GM18867 (cell line): Measurements from ENCODE around the gene NCK1.
"Not testable (repeated sequence)": the region's sequence is repeated elsewhere in the genome, so short reads cannot be mapped to it uniquely, and the experiment has no call there.

Experiments used
- ATAC-seq: cut with Tn5 transposase; IDR thresholded peaks from one replicate; pipeline ENCODE4 v1.9.1; 2021; ENCODE audit warnings: mild to moderate bottlenecking, moderate library complexity; ENCODE audit not compliant: unreplicated experiment

Gene NCK1

GRCh38 chr3:136942803-136943202 is 80.8 kb downstream of the NCK1 start:
- ATAC-seq: no peak

- no peak for ATAC-seq
Observed at GRCh38 chr3:136943436-136943835, 81.4 kb downstream of the NCK1 start.

DNA sequence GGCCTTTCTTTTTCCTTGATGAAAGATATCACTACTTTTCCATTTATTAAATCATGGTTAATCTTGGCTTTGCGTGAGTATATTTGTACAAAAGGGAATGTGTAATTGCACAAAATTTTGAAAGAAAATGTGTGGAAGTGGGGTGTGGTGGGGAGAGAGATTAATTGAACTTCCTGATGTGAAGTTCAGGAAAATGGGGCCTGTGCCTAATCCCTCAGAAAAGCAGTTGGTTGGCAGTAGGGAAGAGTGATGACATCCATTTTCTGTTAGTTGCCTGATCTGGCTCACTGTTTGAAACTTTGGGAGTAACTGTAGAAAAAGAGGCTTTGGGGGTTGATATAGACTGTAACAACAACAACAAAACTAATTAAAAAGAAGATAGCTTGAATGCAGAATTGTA is 85.0 kb downstream of the NCK1 start:
- no peak for ATAC-seq

GRCh38 chr3:136947477-136947876 is 85.5 kb downstream of the NCK1 start:
- ATAC-seq: no peak

GRCh38 chr3:136949146-136949545 is 87.1 kb downstream of the NCK1 start:
- no peak for ATAC-seq

GRCh38 chr3:136949708-136950107 is 87.7 kb downstream of the NCK1 start:
- no peak for ATAC-seq

- ATAC-seq: no peak
Observed at GRCh38 chr3:136950623-136951022, 88.6 kb downstream of the NCK1 start.

DNA sequence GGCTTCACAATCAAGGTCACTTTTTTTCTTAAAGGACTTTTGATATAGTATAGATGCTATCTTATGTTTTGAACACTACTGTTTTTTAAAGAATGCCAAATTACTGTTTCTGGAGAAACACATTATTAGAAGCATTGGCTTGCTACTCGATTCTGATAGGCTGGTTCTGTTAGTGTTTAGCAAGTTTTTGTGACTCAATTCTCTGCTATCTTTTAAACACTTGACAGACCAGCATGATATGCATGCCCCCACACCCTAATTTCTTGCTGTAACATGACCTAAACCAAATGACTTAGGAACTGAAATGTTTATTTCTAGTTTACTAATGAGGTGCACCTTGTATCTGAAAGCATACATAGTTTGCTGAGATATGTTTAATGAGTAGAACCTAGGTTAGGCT is 90.3 kb downstream of the NCK1 start:
- ATAC-seq: no peak

DNA sequence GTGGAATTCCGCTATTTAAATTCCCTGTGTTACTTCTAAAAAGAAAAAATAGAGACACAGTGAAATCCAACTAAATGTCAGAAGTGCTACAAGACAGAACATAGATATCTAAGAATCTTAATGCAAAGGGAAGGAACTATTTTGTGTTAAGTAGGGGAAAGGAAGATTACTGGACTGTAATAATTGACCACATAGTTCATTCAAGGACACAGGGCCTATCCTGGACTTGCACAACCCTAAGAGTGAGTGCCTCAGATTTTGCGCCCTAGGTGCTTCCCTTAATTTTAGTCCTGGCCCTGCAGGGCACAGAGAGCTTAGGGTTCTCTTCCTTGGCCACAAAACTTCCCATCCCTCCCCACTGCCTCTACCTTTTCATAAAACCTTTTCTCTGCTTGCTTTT is 92.2 kb downstream of the NCK1 start:
- no peak for ATAC-seq

GRCh38 chr3:136954980-136955780 is 93.2 kb downstream of the NCK1 start:
- ATAC-seq: no peak

GRCh38 chr3:136955813-136956212 is 93.8 kb downstream of the NCK1 start:
- no peak for ATAC-seq

- no peak for ATAC-seq
Observed at GRCh38 chr3:136956971-136957370, 95.0 kb downstream of the NCK1 start.

DNA sequence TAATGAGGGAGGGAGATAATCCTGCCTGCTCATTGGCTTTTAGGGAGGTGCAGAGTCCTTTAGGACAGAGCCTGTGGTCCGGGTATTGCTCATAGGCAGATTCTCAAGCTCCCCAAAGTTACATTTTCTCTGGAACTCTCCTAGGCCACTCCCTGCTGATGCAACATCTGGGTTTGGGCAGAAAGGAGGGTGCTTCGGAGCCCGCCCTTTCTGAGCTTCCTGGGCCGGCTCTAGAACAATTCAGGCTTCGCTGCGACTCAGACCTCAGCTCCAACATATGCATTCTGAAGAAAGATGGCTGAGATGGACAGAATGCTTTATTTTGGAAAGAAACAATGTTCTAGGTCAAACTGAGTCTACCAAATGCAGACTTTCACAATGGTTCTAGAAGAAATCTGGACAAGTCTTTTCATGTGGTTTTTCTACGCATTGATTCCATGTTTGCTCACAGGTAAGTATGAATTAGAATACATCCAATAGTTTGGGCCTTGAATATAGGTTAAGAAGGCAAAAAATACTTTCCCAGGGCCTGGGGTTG is 95.8 kb downstream of the NCK1 start, which contains the start of gene IL20RB:
Gene IL20RB, plus strand, starts transcription at position 233 of the 538 bp plus-strand sequence. Its CDS starts 131 bp downstream, at position 364.
- ATAC-seq: no peak

- no peak for ATAC-seq
Observed at GRCh38 chr3:136958939-136959338, 96.9 kb downstream of the NCK1 start.

- no peak for ATAC-seq
Observed at GRCh38 chr3:136959599-136959998, 97.6 kb downstream of the NCK1 start.

DNA sequence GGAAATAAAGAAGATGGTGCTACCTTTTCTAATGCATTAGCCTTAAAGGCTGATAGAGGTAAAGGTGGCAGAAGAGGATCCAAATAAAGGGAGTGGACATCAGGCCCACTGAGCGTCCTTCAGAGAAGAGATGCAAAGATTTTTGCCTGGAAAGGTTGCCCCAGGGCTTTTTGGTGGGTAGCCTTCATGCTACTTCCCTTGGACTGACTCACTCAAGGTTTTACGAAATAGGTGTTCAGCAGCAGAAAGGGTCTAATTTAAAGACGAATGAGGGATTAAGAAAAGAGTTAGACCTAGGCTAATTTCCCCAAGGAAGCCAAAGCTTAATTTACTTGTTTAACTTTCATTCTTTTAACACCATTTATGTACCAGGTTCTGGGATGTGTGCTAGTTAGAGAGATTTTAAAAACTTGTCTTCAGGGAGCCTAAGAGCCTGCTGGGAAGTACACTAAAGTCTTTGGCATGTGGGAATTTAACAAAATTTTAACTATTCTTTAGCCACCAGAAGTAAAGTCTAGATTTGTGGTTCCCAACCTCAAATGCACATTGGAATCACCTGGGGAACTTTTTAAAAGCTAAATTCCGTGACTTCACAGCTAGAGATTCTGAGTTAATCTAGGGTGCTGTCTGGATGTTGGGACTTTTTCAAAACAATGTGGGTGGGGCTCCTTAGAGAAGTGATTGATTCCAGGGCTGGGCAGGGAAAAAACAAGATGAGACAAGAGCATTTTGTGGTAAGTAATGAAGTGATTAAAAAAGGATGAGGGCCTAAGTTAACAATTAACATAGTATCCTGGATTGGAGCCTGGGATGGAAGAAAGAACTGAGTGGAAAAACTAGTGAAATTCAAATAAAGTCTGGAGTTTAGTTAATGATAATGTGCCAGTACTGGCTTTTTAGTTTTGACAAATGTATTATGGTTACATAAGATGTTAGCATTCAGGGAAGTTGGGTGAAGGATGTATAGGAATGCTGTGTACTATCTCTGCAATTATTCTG is 99.1 kb downstream of the NCK1 start:
- no peak for ATAC-seq

GRCh38 chr3:136962927-136963326 is 100.9 kb downstream of the NCK1 start:
- no peak for ATAC-seq

DNA sequence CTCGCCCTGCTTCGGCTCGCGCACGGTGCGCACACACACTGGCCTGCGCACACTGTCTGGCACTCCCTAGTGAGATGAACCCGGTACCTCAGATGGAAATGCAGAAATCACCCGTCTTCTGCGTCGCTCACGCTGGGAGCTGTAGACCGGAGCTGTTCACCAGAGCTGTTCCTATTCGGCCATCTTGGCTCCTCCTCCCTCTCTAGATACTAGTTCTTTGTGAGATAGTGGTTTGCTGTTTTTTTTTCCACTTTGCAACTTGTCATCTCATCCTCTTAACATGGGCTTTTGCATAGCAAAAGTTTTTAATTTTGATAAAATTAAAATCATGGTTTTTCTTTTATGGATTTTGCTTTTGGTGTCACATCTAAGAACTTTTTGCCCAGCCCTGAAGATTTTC is 107.5 kb downstream of the NCK1 start:
- ATAC-seq: not testable (repeated sequence)

- no peak for ATAC-seq
Observed at GRCh38 chr3:136973352-136973751, 111.3 kb downstream of the NCK1 start.

GRCh38 chr3:136974670-136975069 is 112.7 kb downstream of the NCK1 start:
- ATAC-seq: no peak

DNA sequence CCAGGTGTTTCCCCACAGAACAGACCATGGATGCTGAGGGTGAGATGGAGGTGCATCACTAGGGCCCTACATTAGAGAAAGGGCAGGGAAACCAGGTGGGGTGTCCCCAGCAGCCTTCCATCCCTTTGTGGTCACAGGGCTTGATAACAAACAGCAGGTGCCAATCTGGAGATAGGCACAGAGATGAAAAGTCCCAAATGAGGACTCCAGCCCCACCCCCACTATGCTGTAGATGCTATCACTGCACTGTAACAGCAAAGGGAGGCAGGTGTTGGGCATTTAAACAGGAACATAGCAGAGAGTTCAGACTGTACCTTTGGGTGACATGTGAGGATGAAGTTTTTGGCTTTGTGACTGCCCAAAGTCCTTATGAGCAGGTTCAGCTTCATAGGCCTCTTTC is 117.2 kb downstream of the NCK1 start:
- ATAC-seq: no peak
